Measurements from ENCODE around the gene NAP1L3. TPM values are rescaled to one million over a fixed set of nuclear protein-coding genes. Genes with fewer than 3 reads are reported as not detected.

The NAP1L3 gene
- total RNA-seq, 1 donor from 2014 or later = 11.3 TPM

- Histone ChIP-seq H3K27me3 (ENCODE audit: insufficient read depth, low read length) (no peaks in the 10 kb centered on the region), H3K4me2 (ENCODE audit: low read length) (no peak overlapping the region), H3K27ac (ENCODE audit: low read depth, low read length) (no peak overlapping the region), H3K9me3 (ENCODE audit: insufficient read depth, low read depth, low read length) (no peaks in the 10 kb centered on the region), H4K20me1 (ENCODE audit: insufficient read depth, low read length) (no peaks in the 10 kb centered on the region), H3K36me3 (ENCODE audit: insufficient read depth, low read length) (no peaks in the 10 kb centered on the region), H3K9ac (ENCODE audit: low read length) (no peak overlapping the region), H3K4me3 (ENCODE audit: insufficient read depth, low read depth, low read length) (no peak overlapping the region), H3K4me1 (ENCODE audit: insufficient read depth, low read length) (no peaks in the 10 kb centered on the region), H2AFZ (ENCODE audit: low read depth, low read length) (no peak overlapping the region), H3K79me2 (ENCODE audit: insufficient read depth, low read length) (no peaks in the 10 kb centered on the region)
- no peak for DNase-seq (ENCODE audit: low read depth)
- H3K36me3 Mint-ChIP-seq (ENCODE audit: low read depth, unreplicated experiment) = no peaks in the 10 kb centered on the region
- no peak overlapping the region for H3K27ac Mint-ChIP-seq (ENCODE audit: unreplicated experiment)
- no peaks in the 10 kb centered on the region for H3K9me3 Mint-ChIP-seq (ENCODE audit: unreplicated experiment)
- no peak for FAIRE-seq
- H3K4me1 Mint-ChIP-seq (ENCODE audit: low read depth, unreplicated experiment) = no peaks in the 10 kb centered on the region
- H3K4me3 Mint-ChIP-seq (ENCODE audit: unreplicated experiment) = no peak overlapping the region
- H3K27me3 Mint-ChIP-seq (ENCODE audit: low read depth, unreplicated experiment) = no peaks in the 10 kb centered on the region
- no peak for TF ChIP-seq EZH2 (IDR thresholded peaks at IDR 0.05; ENCODE audit: insufficient read depth, low read length)
- TF ChIP-seq CTCF (IDR thresholded peaks at IDR 0.05; ENCODE audit: insufficient read depth, low read depth, low read length) = no peak
These were observed 22.6 kb upstream of the NAP1L3 start for GRCh38 chrX:93695981-93696380.

GRCh38 chrX:93673869-93674271 lies 492 bp upstream of the NAP1L3 start, which contains the start of gene FAM133A:
FAM133A (plus strand) TSS chrX:93674206; CDS start chrX:93709420, 35,214 bp downstream.
- Mint-ChIP-seq H3K4me1 (ENCODE audit: low read depth, unreplicated experiment) (no peaks in the 10 kb centered on the region), H3K4me3 (ENCODE audit: unreplicated experiment) (peak within 1 kb of the TSS; percentile 95), H3K36me3 (ENCODE audit: low read depth, unreplicated experiment) (no peaks in the 10 kb centered on the region), H3K9me3 (ENCODE audit: unreplicated experiment) (no peaks in the 10 kb centered on the region), H3K27ac (ENCODE audit: unreplicated experiment) (peak within 1 kb of the TSS; percentile 88), H3K27me3 (ENCODE audit: low read depth, unreplicated experiment) (no peaks in the 10 kb centered on the region)
- peak within 1 kb of the TSS; percentile 89 for H3K4me2 ChIP-seq (ENCODE audit: low read length)
- no peaks in the 10 kb centered on the region for H3K36me3 ChIP-seq (ENCODE audit: insufficient read depth, low read length)
- no peaks in the 10 kb centered on the region for H3K9me3 ChIP-seq (ENCODE audit: insufficient read depth, low read depth, low read length)
- peak within 1 kb of the TSS; percentile 70 for H3K27ac ChIP-seq (ENCODE audit: low read depth, low read length)
- DNase-seq (ENCODE audit: low read depth) (peak; percentile 66), FAIRE-seq (peak; percentile 70)
- peaks cover 7% of the 10 kb centered on the region for H3K79me2 ChIP-seq (ENCODE audit: insufficient read depth, low read length)
- H3K9ac ChIP-seq (ENCODE audit: low read length) = peak within 1 kb of the TSS; percentile 86
- H3K27me3 ChIP-seq (ENCODE audit: insufficient read depth, low read length) = no peaks in the 10 kb centered on the region
- peak within 1 kb of the TSS; percentile 71 for H3K4me3 ChIP-seq (ENCODE audit: insufficient read depth, low read depth, low read length)
- peak within 1 kb of the TSS; percentile 77 for H2AFZ ChIP-seq (ENCODE audit: low read depth, low read length)
- TF ChIP-seq EZH2 (IDR thresholded peaks at IDR 0.05; ENCODE audit: insufficient read depth, low read length) (no peak), CTCF (IDR thresholded peaks at IDR 0.05; ENCODE audit: insufficient read depth, low read depth, low read length) (no peak)
- no peaks in the 10 kb centered on the region for H4K20me1 ChIP-seq (ENCODE audit: insufficient read depth, low read length)
- peaks cover 3% of the 10 kb centered on the region for H3K4me1 ChIP-seq (ENCODE audit: insufficient read depth, low read length)

GRCh38 chrX:93660575-93660974 lies 12.8 kb downstream of the NAP1L3 start:
- Mint-ChIP-seq H3K4me3 (ENCODE audit: unreplicated experiment) (no peak overlapping the region), H3K27ac (ENCODE audit: unreplicated experiment) (no peak overlapping the region), H3K27me3 (ENCODE audit: low read depth, unreplicated experiment) (no peaks in the 10 kb centered on the region), H3K4me1 (ENCODE audit: low read depth, unreplicated experiment) (no peaks in the 10 kb centered on the region), H3K36me3 (ENCODE audit: low read depth, unreplicated experiment) (no peaks in the 10 kb centered on the region), H3K9me3 (ENCODE audit: unreplicated experiment) (no peaks in the 10 kb centered on the region)
- H4K20me1 ChIP-seq (ENCODE audit: insufficient read depth, low read length) = no peaks in the 10 kb centered on the region
- TF ChIP-seq EZH2 (IDR thresholded peaks at IDR 0.05; ENCODE audit: insufficient read depth, low read length) (no peak), CTCF (IDR thresholded peaks at IDR 0.05; ENCODE audit: insufficient read depth, low read depth, low read length) (no peak)
- H3K4me1 ChIP-seq (ENCODE audit: insufficient read depth, low read length) = no peaks in the 10 kb centered on the region
- no peak overlapping the region for H3K27ac ChIP-seq (ENCODE audit: low read depth, low read length)
- no peaks in the 10 kb centered on the region for H3K9me3 ChIP-seq (ENCODE audit: insufficient read depth, low read depth, low read length)
- no peak overlapping the region for H2AFZ ChIP-seq (ENCODE audit: low read depth, low read length)
- no peak overlapping the region for H3K4me3 ChIP-seq (ENCODE audit: insufficient read depth, low read depth, low read length)
- no peak overlapping the region for H3K9ac ChIP-seq (ENCODE audit: low read length)
- DNase-seq (ENCODE audit: low read depth) = no peak
- no peaks in the 10 kb centered on the region for H3K36me3 ChIP-seq (ENCODE audit: insufficient read depth, low read length)
- no peaks in the 10 kb centered on the region for H3K27me3 ChIP-seq (ENCODE audit: insufficient read depth, low read length)
- no peak overlapping the region for H3K4me2 ChIP-seq (ENCODE audit: low read length)
- no peak for FAIRE-seq
- no peaks in the 10 kb centered on the region for H3K79me2 ChIP-seq (ENCODE audit: insufficient read depth, low read length)

Measured in astrocyte (in vitro differentiated cells and primary cell).